ENCODE data around the gene RASSF5.
A peak's percentile ranks its signal among the peaks of the same experiment; 100 is the strongest.
"Not testable (repeated sequence)": the region's sequence is repeated elsewhere in the genome, so short reads cannot be mapped to it uniquely, and the experiment has no call there.

The RASSF5 gene

GRCh38 chr1:206593351-206593925 is 86.1 kb downstream of the RASSF5 start:
- DNase-seq (ENCODE audit: low read depth, low spot score) = no peak
- H3K4me3 ChIP-seq (ENCODE audit: low read length) = no peak overlapping the region

GRCh38 chr1:206595581-206596318 is 88.4 kb downstream of the RASSF5 start:
- no peak overlapping the region for H3K4me3 ChIP-seq (ENCODE audit: low read length)
- no peak for DNase-seq (ENCODE audit: low read depth, low spot score)

- no peak for DNase-seq (ENCODE audit: low read depth, low spot score)
- no peak overlapping the region for H3K4me3 ChIP-seq (ENCODE audit: low read length)
These were observed 89.0 kb downstream of the RASSF5 start for GRCh38 chr1:206596319-206596666.

- no peak for DNase-seq (ENCODE audit: low read depth, low spot score)
- H3K4me3 ChIP-seq (ENCODE audit: low read length) = no peak overlapping the region
These were observed 93.2 kb downstream of the RASSF5 start for GRCh38 chr1:206600527-206600926.

GRCh38 chr1:206604861-206605260 is 97.5 kb downstream of the RASSF5 start:
- no peak overlapping the region for H3K4me3 ChIP-seq (ENCODE audit: low read length)
- no peak for DNase-seq (ENCODE audit: low read depth, low spot score)

GRCh38 chr1:206606867-206607266 is 99.5 kb downstream of the RASSF5 start:
- no peak overlapping the region for H3K4me3 ChIP-seq (ENCODE audit: low read length)
- peak; percentile 53 for DNase-seq (ENCODE audit: low read depth, low spot score)

GRCh38 chr1:206608108-206608698 is 100.9 kb downstream of the RASSF5 start:
- H3K4me3 ChIP-seq (ENCODE audit: low read length) = no peak overlapping the region
- DNase-seq (ENCODE audit: low read depth, low spot score) = peak; percentile 60

- peak; percentile 19 for DNase-seq (ENCODE audit: low read depth, low spot score)
- H3K4me3 ChIP-seq (ENCODE audit: low read length) = no peak overlapping the region
These were observed 102.1 kb downstream of the RASSF5 start for GRCh38 chr1:206609229-206609991.

GRCh38 chr1:206612129-206612876 is 105.0 kb downstream of the RASSF5 start, which contains the start of gene EIF2D:
EIF2D (minus strand) TSS chr1:206612465; CDS start chr1:206612342, 123 bp downstream.
- peak within 1 kb of the TSS; percentile 85 for H3K4me3 ChIP-seq (ENCODE audit: low read length)
- peak; percentile 81 for DNase-seq (ENCODE audit: low read depth, low spot score)

GRCh38 chr1:206626396-206626795 is 119.1 kb downstream of the RASSF5 start:
- H3K4me3 ChIP-seq (ENCODE audit: low read length); DNase-seq (ENCODE audit: low read depth, low spot score): not testable (repeated sequence)

- H3K4me3 ChIP-seq (ENCODE audit: low read length) = no peak overlapping the region
- DNase-seq (ENCODE audit: low read depth, low spot score) = no peak
These were observed 121.6 kb downstream of the RASSF5 start for GRCh38 chr1:206628916-206629315.

GRCh38 chr1:206631085-206631509 is 123.8 kb downstream of the RASSF5 start:
- H3K4me3 ChIP-seq (ENCODE audit: low read length) = no peak overlapping the region
- peak; percentile 84 for DNase-seq (ENCODE audit: low read depth, low spot score)

- no peak for DNase-seq (ENCODE audit: low read depth, low spot score)
- H3K4me3 ChIP-seq (ENCODE audit: low read length) = no peak overlapping the region
These were observed 126.4 kb downstream of the RASSF5 start for GRCh38 chr1:206633708-206634121.

GRCh38 chr1:206634365-206635079 is 127.2 kb downstream of the RASSF5 start:
- peak; percentile 37 for DNase-seq (ENCODE audit: low read depth, low spot score)
- H3K4me3 ChIP-seq (ENCODE audit: low read length) = peak overlapping the region; percentile 71

GRCh38 chr1:206635080-206635977 is 128.0 kb downstream of the RASSF5 start, which contains the start of gene DYRK3:
DYRK3 (plus strand) TSS chr1:206635536; CDS start chr1:206635704, 168 bp downstream.
- DNase-seq (ENCODE audit: low read depth, low spot score) = peak; percentile 85
- peak within 1 kb of the TSS; percentile 71 for H3K4me3 ChIP-seq (ENCODE audit: low read length)

GRCh38 chr1:206635978-206636345 is 128.6 kb downstream of the RASSF5 start:
- DNase-seq (ENCODE audit: low read depth, low spot score) = no peak
- H3K4me3 ChIP-seq (ENCODE audit: low read length) = peak overlapping the region; percentile 71

- no peak overlapping the region for H3K4me3 ChIP-seq (ENCODE audit: low read length)
- no peak for DNase-seq (ENCODE audit: low read depth, low spot score)
These were observed 129.3 kb downstream of the RASSF5 start for GRCh38 chr1:206636671-206637070.

Measured in Jurkat, Clone E6-1 (cell line).